ENCODE results near the gene CEP57. TPM values are rescaled to one million over a fixed set of nuclear protein-coding genes. Genes with fewer than 3 reads are reported as not detected.

The CEP57 gene
- 40.0 and 41.2 TPM in 2 replicates for total RNA-seq

GRCh38 chr11:95790123-95790932 is at the start of gene CEP57:
Gene CEP57 (plus strand): TSS chr11:95790498. CDS start chr11:95790699, 201 bp downstream.

GRCh38 chr11:95789506-95790122 is 684 bp upstream of the CEP57 start, which contains the start of gene FAM76B:
Gene FAM76B (minus strand): TSS chr11:95789782. CDS start chr11:95789478, 304 bp downstream.

Small RNA genes within 50 kb of the gene (small RNA-seq; reads per million reads assigned to genes)
- gene RNA5SP345 = 0.12 reads per million

Other genes starting within 250 kb of the CEP57 start
- gene FAM76B, start 716 bp upstream of the CEP57 start, total RNA-seq = 17.4 and 23.2 TPM in 2 replicates
- gene MTMR2, start 133.6 kb downstream of the CEP57 start, total RNA-seq = 17.3 and 35.0 TPM in 2 replicates

All from placental epithelial cell (primary cell).